ENCODE results near the gene VAV2.

The VAV2 gene

GRCh38 chr9:133863257-133863592, 128.9 kb downstream of the VAV2 start:
- Histone ChIP-seq H3K4me3 (ENCODE audit: low read depth in 1 of 2, low read length in 1 of 2) (peak overlapping the region; percentile 51 to 53), H3K36me3 (no peaks in the 10 kb centered on the region), H3K9me3 (no peaks in the 10 kb centered on the region), H3K27ac (peak overlapping the region; percentile 87), H3K4me1 (ENCODE audit: control insufficient read depth in 1 of 2, insufficient read depth in 1 of 2, low read depth in 1 of 2, low read length in 1 of 2) (peaks cover 12 to 15% of the 10 kb centered on the region in 2 experiments), H3K27me3 (no peaks in the 10 kb centered on the region)
- TF ChIP-seq, protein P1, sequence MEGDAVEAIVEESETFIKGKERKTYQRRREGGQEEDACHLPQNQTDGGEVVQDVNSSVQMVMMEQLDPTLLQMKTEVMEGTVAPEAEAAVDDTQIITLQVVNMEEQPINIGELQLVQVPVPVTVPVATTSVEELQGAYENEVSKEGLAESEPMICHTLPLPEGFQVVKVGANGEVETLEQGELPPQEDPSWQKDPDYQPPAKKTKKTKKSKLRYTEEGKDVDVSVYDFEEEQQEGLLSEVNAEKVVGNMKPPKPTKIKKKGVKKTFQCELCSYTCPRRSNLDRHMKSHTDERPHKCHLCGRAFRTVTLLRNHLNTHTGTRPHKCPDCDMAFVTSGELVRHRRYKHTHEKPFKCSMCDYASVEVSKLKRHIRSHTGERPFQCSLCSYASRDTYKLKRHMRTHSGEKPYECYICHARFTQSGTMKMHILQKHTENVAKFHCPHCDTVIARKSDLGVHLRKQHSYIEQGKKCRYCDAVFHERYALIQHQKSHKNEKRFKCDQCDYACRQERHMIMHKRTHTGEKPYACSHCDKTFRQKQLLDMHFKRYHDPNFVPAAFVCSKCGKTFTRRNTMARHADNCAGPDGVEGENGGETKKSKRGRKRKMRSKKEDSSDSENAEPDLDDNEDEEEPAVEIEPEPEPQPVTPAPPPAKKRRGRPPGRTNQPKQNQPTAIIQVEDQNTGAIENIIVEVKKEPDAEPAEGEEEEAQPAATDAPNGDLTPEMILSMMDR (IDR thresholded peaks at IDR 0.05), result no peak

GRCh38 chr9:133862585-133863256, 129.4 kb downstream of the VAV2 start:
- TF ChIP-seq, protein P1 (IDR thresholded peaks at IDR 0.05), result no peak
- H3K4me1 ChIP-seq (ENCODE audit: control insufficient read depth in 1 of 2, insufficient read depth in 1 of 2, low read depth in 1 of 2, low read length in 1 of 2), result peaks cover 12 to 15% of the 10 kb centered on the region in 2 experiments
- no peaks in the 10 kb centered on the region for H3K9me3 ChIP-seq
- no peaks in the 10 kb centered on the region for H3K27me3 ChIP-seq
- H3K36me3 ChIP-seq, result no peaks in the 10 kb centered on the region
- peak overlapping the region; percentile 87 for H3K27ac ChIP-seq
- peak overlapping the region; percentile 51 to 53 for H3K4me3 ChIP-seq (ENCODE audit: low read depth in 1 of 2, low read length in 1 of 2)

GRCh38 chr9:133861692-133862091, 130.4 kb downstream of the VAV2 start:
- Histone ChIP-seq H3K27ac (peak overlapping the region; percentile 87), H3K27me3 (no peaks in the 10 kb centered on the region), H3K4me1 (ENCODE audit: control insufficient read depth in 1 of 2, insufficient read depth in 1 of 2, low read depth in 1 of 2, low read length in 1 of 2) (peaks cover 16 to 24% of the 10 kb centered on the region in 2 experiments), H3K9me3 (no peaks in the 10 kb centered on the region), H3K36me3 (no peaks in the 10 kb centered on the region), H3K4me3 (ENCODE audit: low read depth in 1 of 2, low read length in 1 of 2) (no peak overlapping the region)
- TF ChIP-seq, protein P1 (IDR thresholded peaks at IDR 0.05), result no peak

DNA sequence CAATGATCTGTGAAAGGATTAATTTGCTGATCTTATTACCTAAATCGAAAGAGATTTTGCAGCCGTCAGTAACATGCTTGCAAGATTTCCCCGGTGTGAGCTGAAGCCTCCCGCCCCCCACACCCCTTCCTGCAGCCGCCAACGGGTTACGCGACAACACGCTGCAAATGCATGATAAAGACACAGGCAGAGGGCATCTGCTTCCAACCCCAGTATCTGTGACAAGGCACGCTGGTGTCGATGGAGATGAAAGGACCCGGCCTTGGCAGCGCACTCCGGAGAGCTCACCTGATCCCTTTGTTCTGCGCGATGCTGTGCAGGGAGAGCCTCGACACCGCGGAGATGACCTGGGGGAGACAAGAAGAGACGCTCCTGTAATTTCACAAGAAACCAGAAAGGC, 131.0 kb downstream of the VAV2 start:
- H3K27me3 ChIP-seq, result no peaks in the 10 kb centered on the region
- H3K4me1 ChIP-seq (ENCODE audit: control insufficient read depth in 1 of 2, insufficient read depth in 1 of 2, low read depth in 1 of 2, low read length in 1 of 2), result peaks cover 22 to 30% of the 10 kb centered on the region in 2 experiments
- no peak overlapping the region for H3K27ac ChIP-seq
- no peaks in the 10 kb centered on the region for H3K36me3 ChIP-seq
- H3K4me3 ChIP-seq (ENCODE audit: low read depth in 1 of 2, low read length in 1 of 2), result no peak overlapping the region
- TF ChIP-seq, protein P1 (IDR thresholded peaks at IDR 0.05), result no peak
- no peaks in the 10 kb centered on the region for H3K9me3 ChIP-seq

GRCh38 chr9:133858771-133859170, 133.4 kb downstream of the VAV2 start:
- no peak overlapping the region for H3K27ac ChIP-seq
- no peaks in the 10 kb centered on the region for H3K36me3 ChIP-seq
- peaks cover 36 to 42% of the 10 kb centered on the region in 2 experiments for H3K4me1 ChIP-seq (ENCODE audit: control insufficient read depth in 1 of 2, insufficient read depth in 1 of 2, low read depth in 1 of 2, low read length in 1 of 2)
- H3K27me3 ChIP-seq, result no peaks in the 10 kb centered on the region
- H3K4me3 ChIP-seq (ENCODE audit: low read depth in 1 of 2, low read length in 1 of 2), result no peak overlapping the region
- TF ChIP-seq, protein P1 (IDR thresholded peaks at IDR 0.05), result no peak
- H3K9me3 ChIP-seq, result no peaks in the 10 kb centered on the region
